ENCODE results near the gene MAN1A1. TPM values are rescaled to one million over a fixed set of nuclear protein-coding genes. Genes with fewer than 3 reads are reported as not detected.

Gene MAN1A1
- total and polyA plus RNA-seq, 2 experiments from 2014 or later, result 2.0 to 8.7 TPM

DNA sequence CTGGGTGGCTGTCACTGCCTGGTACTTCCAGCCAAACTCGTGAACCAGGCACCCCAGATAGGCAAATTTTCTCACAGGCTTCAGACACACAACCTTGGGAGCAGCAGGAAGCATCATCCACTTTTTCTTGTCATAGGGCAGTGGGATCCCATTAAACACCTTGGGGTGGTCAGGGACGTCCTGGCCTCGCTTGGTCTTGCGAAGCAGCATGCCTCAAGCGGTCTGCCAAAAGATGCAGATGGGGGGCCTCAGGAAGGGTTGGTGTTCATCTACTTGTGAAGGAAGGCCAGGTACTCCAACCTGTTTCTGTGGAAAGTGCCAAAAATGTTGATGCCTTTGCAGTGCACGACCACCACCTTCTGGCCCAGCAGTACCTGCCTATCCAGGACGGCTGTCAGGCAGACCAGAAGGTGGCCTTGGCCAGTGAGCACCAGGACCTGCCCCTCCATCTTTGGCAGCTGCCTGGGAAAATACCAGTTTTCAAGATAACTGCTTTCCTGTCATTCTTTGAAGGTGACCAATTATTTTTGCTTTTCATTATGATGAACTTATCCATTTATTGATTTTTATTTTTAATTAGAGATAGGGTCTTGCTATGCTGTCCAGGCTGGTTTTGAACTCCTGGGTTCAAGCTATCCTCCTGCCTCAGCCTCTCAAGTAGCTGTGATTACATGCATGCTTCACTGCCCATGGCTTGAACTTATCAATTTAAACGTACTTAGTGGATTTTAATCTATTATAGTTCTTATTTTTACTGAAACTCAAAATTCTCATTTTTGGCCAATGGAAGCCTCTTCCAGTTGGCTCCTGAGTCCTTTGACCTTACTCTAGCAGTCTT, 80.1 kb downstream of the MAN1A1 start:
- no peaks in the 10 kb centered on the region for H3K27me3 ChIP-seq (ENCODE audit: insufficient read depth)
- H3K27ac Mint-ChIP-seq, result no peak overlapping the region

More for the DNA sequence above, 80.1 kb downstream of the MAN1A1 start:
- Mint-ChIP-seq H3K4me3 (no peak overlapping the region), H3K4me1 (no peaks in the 10 kb centered on the region), H3K9me3 (peaks cover 7% of the 10 kb centered on the region), H3K27me3 (ENCODE audit: insufficient read depth, low read depth, poor library complexity) (no peaks in the 10 kb centered on the region), H3K36me3 (ENCODE audit: low read depth) (peaks cover 13% of the 10 kb centered on the region; the same call in 2 of the 3 replicates)
- Histone ChIP-seq H3K27ac (ENCODE audit: low read depth) (no peak overlapping the region), H3K4me2 (no peak overlapping the region), H3F3A (replicated peaks; ENCODE audit: low read depth) (no peaks in the 10 kb centered on the region), H4K20me1 (replicated peaks; ENCODE audit: insufficient read depth) (no peaks in the 10 kb centered on the region), H3K9me2 (ENCODE audit: insufficient read depth) (no peaks in the 10 kb centered on the region), H3K36me3 (ENCODE audit: insufficient read depth) (no peaks in the 10 kb centered on the region), H2AFZ (no peak overlapping the region), H3K4me3 (no peak overlapping the region), H3K4me1 (ENCODE audit: insufficient read depth) (no peaks in the 10 kb centered on the region), H3K79me2 (replicated peaks; ENCODE audit: insufficient read depth) (no peaks in the 10 kb centered on the region)
- ATAC-seq, result no peak
- no peak for DNase-seq (ENCODE audit: low spot score)
- TF ChIP-seq CREB1 (CRISPR knock-in tag; IDR thresholded peaks at IDR 0.05; ENCODE audit: low read depth), result no peak
- no peak for TF ChIP-seq EZH2 (IDR thresholded peaks at IDR 0.05; ENCODE audit: low read depth, unreplicated experiment)
- no peak for TF ChIP-seq JUNB (IDR thresholded peaks at IDR 0.05; ENCODE audit: unreplicated experiment)
- TF ChIP-seq, protein P1, sequence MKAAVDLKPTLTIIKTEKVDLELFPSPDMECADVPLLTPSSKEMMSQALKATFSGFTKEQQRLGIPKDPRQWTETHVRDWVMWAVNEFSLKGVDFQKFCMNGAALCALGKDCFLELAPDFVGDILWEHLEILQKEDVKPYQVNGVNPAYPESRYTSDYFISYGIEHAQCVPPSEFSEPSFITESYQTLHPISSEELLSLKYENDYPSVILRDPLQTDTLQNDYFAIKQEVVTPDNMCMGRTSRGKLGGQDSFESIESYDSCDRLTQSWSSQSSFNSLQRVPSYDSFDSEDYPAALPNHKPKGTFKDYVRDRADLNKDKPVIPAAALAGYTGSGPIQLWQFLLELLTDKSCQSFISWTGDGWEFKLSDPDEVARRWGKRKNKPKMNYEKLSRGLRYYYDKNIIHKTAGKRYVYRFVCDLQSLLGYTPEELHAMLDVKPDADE (IDR thresholded peaks at IDR 0.05), result no peak
- TF ChIP-seq, protein P2, sequence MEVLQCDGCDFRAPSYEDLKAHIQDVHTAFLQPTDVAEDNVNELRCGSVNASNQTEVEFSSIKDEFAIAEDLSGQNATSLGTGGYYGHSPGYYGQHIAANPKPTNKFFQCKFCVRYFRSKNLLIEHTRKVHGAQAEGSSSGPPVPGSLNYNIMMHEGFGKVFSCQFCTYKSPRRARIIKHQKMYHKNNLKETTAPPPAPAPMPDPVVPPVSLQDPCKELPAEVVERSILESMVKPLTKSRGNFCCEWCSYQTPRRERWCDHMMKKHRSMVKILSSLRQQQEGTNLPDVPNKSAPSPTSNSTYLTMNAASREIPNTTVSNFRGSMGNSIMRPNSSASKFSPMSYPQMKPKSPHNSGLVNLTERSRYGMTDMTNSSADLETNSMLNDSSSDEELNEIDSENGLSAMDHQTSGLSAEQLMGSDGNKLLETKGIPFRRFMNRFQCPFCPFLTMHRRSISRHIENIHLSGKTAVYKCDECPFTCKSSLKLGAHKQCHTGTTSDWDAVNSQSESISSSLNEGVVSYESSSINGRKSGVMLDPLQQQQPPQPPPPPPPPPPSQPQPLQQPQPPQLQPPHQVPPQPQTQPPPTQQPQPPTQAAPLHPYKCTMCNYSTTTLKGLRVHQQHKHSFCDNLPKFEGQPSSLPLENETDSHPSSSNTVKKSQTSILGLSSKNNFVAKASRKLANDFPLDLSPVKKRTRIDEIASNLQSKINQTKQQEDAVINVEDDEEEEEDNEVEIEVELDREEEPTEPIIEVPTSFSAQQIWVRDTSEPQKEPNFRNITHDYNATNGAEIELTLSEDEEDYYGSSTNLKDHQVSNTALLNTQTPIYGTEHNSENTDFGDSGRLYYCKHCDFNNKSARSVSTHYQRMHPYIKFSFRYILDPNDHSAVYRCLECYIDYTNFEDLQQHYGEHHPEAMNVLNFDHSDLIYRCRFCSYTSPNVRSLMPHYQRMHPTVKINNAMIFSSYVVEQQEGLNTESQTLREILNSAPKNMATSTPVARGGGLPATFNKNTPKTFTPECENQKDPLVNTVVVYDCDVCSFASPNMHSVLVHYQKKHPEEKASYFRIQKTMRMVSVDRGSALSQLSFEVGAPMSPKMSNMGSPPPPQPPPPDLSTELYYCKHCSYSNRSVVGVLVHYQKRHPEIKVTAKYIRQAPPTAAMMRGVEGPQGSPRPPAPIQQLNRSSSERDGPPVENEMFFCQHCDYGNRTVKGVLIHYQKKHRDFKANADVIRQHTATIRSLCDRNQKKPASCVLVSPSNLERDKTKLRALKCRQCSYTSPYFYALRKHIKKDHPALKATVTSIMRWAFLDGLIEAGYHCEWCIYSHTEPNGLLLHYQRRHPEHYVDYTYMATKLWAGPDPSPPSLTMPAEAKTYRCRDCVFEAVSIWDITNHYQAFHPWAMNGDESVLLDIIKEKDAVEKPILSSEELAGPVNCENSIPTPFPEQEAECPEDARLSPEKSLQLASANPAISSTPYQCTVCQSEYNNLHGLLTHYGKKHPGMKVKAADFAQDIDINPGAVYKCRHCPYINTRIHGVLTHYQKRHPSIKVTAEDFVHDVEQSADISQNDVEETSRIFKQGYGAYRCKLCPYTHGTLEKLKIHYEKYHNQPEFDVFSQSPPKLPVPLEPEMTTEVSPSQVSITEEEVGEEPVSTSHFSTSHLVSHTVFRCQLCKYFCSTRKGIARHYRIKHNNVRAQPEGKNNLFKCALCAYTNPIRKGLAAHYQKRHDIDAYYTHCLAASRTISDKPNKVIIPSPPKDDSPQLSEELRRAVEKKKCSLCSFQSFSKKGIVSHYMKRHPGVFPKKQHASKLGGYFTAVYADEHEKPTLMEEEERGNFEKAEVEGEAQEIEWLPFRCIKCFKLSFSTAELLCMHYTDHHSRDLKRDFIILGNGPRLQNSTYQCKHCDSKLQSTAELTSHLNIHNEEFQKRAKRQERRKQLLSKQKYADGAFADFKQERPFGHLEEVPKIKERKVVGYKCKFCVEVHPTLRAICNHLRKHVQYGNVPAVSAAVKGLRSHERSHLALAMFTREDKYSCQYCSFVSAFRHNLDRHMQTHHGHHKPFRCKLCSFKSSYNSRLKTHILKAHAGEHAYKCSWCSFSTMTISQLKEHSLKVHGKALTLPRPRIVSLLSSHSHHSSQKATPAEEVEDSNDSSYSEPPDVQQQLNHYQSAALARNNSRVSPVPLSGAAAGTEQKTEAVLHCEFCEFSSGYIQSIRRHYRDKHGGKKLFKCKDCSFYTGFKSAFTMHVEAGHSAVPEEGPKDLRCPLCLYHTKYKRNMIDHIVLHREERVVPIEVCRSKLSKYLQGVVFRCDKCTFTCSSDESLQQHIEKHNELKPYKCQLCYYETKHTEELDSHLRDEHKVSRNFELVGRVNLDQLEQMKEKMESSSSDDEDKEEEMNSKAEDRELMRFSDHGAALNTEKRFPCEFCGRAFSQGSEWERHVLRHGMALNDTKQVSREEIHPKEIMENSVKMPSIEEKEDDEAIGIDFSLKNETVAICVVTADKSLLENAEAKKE (CRISPR knock-in tag; IDR thresholded peaks at IDR 0.05), result no peak
- TF ChIP-seq STAT1 (IDR thresholded peaks at IDR 0.05; ENCODE audit: unreplicated experiment), result no peak
- TF ChIP-seq, protein P3, sequence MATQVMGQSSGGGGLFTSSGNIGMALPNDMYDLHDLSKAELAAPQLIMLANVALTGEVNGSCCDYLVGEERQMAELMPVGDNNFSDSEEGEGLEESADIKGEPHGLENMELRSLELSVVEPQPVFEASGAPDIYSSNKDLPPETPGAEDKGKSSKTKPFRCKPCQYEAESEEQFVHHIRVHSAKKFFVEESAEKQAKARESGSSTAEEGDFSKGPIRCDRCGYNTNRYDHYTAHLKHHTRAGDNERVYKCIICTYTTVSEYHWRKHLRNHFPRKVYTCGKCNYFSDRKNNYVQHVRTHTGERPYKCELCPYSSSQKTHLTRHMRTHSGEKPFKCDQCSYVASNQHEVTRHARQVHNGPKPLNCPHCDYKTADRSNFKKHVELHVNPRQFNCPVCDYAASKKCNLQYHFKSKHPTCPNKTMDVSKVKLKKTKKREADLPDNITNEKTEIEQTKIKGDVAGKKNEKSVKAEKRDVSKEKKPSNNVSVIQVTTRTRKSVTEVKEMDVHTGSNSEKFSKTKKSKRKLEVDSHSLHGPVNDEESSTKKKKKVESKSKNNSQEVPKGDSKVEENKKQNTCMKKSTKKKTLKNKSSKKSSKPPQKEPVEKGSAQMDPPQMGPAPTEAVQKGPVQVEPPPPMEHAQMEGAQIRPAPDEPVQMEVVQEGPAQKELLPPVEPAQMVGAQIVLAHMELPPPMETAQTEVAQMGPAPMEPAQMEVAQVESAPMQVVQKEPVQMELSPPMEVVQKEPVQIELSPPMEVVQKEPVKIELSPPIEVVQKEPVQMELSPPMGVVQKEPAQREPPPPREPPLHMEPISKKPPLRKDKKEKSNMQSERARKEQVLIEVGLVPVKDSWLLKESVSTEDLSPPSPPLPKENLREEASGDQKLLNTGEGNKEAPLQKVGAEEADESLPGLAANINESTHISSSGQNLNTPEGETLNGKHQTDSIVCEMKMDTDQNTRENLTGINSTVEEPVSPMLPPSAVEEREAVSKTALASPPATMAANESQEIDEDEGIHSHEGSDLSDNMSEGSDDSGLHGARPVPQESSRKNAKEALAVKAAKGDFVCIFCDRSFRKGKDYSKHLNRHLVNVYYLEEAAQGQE (IDR thresholded peaks at IDR 0.05; ENCODE audit: unreplicated experiment), result no peak
- no peak for TF ChIP-seq NANOG (IDR thresholded peaks at IDR 0.05; ENCODE audit: borderline replicate concordance)
- TF ChIP-seq POLR2AphosphoS5 (IDR thresholded peaks at IDR 0.05; ENCODE audit: low read depth), result no peak
